ENCODE measurements around the gene CHST2. TPM values are rescaled to one million over a fixed set of nuclear protein-coding genes. Genes with fewer than 3 reads are reported as not detected.
"Not testable (repeated sequence)": the region's sequence is repeated elsewhere in the genome, so short reads cannot be mapped to it uniquely, and the experiment has no call there.

Gene CHST2
- total RNA-seq, 2 donors from 2014 or later, result 1.8 to 2.2 TPM

- no peak for DNase-seq
- Mint-ChIP-seq H3K27me3 (peaks cover 7% of the 10 kb centered on the region), H3K27ac (no peak overlapping the region), H3K36me3 (ENCODE audit: low read depth) (no peaks in the 10 kb centered on the region), H3K4me3 (no peak overlapping the region), H3K4me1 (peaks cover 3% of the 10 kb centered on the region)
- no peak for ATAC-seq
- no peaks in the 10 kb centered on the region for H3K9me3 ChIP-seq (ENCODE audit: control insufficient read depth, low read length, poor library complexity, severe bottlenecking)
Measured at GRCh38 chr3:143151004-143151731, 31.6 kb downstream of the CHST2 start.

DNA sequence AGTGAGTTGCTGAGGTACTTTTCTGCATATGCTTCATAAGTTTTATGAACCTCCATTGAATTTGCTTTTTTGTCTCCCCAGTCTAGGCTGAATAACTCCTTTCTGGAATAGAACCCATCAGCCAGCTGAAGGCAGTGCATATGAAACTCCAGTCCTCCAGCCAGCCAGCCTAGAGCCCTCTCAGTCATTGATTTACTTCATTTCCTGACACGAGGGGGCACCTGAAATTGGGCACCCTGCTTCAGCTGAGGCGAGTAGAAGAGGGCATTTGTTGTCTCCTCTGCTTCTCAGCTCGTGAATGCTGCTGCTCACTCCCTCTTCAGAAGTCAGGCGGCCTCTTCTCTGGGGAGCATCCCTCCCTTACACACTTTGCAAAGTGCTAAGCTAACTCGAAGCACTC lies 32.5 kb downstream of the CHST2 start:
- Mint-ChIP-seq H3K36me3 (ENCODE audit: low read depth) (no peaks in the 10 kb centered on the region), H3K4me3 (no peak overlapping the region), H3K27ac (peak overlapping the region; percentile 59), H3K27me3 (no peaks in the 10 kb centered on the region), H3K4me1 (peaks cover 3% of the 10 kb centered on the region)
- ATAC-seq, result no peak
- no peak for DNase-seq
- H3K9me3 ChIP-seq (ENCODE audit: control insufficient read depth, low read length, poor library complexity, severe bottlenecking), result no peaks in the 10 kb centered on the region

DNA sequence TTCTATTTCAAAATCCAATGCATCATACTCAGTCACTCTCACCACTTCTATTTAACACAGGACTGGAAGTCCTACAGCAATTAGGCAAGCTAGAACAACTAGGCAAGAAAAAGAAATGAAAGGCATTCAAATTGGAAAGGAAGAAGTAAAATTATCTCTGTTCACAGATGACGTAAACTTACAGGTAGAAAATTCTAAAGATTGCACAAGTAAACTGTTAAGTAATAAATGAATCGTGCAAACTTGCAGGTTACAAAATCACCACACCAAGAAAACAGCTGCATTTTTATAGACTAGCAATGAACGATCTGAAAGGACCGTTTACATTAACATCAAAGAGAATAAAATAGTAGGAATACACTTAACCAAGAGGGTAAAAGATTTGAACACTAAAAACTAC lies 36.2 kb downstream of the CHST2 start:
- DNase-seq, result no peak
- Mint-ChIP-seq H3K27ac (no peak overlapping the region), H3K4me3 (no peak overlapping the region), H3K4me1 (peaks cover 8% of the 10 kb centered on the region), H3K36me3 (ENCODE audit: low read depth) (no peaks in the 10 kb centered on the region), H3K27me3 (peaks cover 5% of the 10 kb centered on the region)
- ATAC-seq, result no peak
- H3K9me3 ChIP-seq (ENCODE audit: control insufficient read depth, low read length, poor library complexity, severe bottlenecking), result no peaks in the 10 kb centered on the region

DNA sequence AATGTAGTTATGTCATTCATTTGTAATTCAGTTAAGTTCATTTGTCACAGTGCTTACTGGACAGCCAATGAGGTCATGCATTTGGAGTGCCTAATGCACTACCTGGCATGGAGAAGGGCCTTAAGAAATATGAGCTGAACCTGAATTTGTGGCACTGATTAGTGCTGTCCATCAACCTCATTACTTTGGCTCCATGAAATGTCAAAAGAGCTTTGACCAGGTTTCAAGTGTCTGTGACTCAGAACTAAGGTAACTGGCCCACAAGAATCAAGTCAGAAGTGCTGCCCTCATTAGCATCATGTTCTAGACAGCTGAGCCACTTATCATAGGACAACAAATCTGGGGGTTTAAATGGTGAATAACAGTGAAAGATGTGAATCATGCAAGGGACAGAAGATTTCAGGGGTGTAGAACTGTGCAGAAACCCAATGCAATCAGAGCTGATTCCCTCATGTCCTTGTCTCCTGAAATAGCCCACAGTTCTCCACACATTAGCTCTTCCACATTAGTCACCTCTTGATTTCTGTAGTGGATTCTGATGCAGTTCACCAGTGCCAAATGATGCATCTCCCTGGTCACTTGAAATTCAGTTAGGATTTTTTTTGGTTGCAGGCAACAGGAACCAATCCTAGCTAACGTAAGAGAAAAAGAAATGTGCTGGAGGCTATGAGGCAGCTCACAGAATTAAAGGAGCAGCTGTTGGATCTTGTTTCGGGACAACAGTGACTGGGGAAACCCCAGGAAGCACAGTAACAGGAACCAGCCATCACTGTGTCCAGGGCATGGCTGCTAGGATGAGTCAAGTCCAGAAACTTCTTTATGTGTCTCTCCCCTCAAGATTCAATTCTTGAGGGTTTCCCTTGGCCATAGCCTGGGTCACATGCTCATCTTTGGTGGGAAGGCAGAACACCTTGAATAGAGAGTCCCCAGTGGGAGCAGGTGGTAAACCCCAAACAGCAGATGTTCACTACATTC lies 38.7 kb downstream of the CHST2 start:
- Mint-ChIP-seq H3K36me3 (ENCODE audit: low read depth) (no peaks in the 10 kb centered on the region), H3K4me3 (no peak overlapping the region), H3K27me3 (peaks cover 6% of the 10 kb centered on the region), H3K4me1 (peaks cover 5% of the 10 kb centered on the region), H3K27ac (no peak overlapping the region)
- H3K9me3 ChIP-seq (ENCODE audit: control insufficient read depth, low read length, poor library complexity, severe bottlenecking), result no peaks in the 10 kb centered on the region
- no peak for ATAC-seq
- DNase-seq, result no peak

- no peak overlapping the region for H3K27ac Mint-ChIP-seq
- H3K27me3 Mint-ChIP-seq, result peaks cover 6% of the 10 kb centered on the region
- H3K4me3 Mint-ChIP-seq, result no peak overlapping the region
- DNase-seq (no peak), ATAC-seq (no peak)
- H3K9me3 ChIP-seq (ENCODE audit: control insufficient read depth, low read length, poor library complexity, severe bottlenecking), result no peaks in the 10 kb centered on the region
- no peaks in the 10 kb centered on the region for H3K36me3 Mint-ChIP-seq (ENCODE audit: low read depth)
- peaks cover 18% of the 10 kb centered on the region for H3K4me1 Mint-ChIP-seq
Measured at GRCh38 chr3:143160437-143160836, 40.9 kb downstream of the CHST2 start.

GRCh38 chr3:143163562-143164100 lies 44.1 kb downstream of the CHST2 start:
- ATAC-seq, result no peak
- Mint-ChIP-seq H3K4me1 (peaks cover 18% of the 10 kb centered on the region), H3K4me3 (no peak overlapping the region)

GRCh38 chr3:143165211-143165610 lies 45.6 kb downstream of the CHST2 start:
- DNase-seq (no peak), ATAC-seq (no peak)
- Mint-ChIP-seq H3K27ac (peak overlapping the region; percentile 84), H3K36me3 (ENCODE audit: low read depth) (no peaks in the 10 kb centered on the region), H3K4me3 (peak overlapping the region; percentile 78), H3K27me3 (peaks cover 6% of the 10 kb centered on the region), H3K4me1 (peaks cover 29% of the 10 kb centered on the region)
- H3K9me3 ChIP-seq (ENCODE audit: control insufficient read depth, low read length, poor library complexity, severe bottlenecking), result no peaks in the 10 kb centered on the region

More at GRCh38 chr3:143163562-143164100, 44.1 kb downstream of the CHST2 start:
- Mint-ChIP-seq H3K36me3 (ENCODE audit: low read depth) (no peaks in the 10 kb centered on the region), H3K27me3 (peaks cover 6% of the 10 kb centered on the region), H3K27ac (no peak overlapping the region)
- no peaks in the 10 kb centered on the region for H3K9me3 ChIP-seq (ENCODE audit: control insufficient read depth, low read length, poor library complexity, severe bottlenecking)
- no peak for DNase-seq

DNA sequence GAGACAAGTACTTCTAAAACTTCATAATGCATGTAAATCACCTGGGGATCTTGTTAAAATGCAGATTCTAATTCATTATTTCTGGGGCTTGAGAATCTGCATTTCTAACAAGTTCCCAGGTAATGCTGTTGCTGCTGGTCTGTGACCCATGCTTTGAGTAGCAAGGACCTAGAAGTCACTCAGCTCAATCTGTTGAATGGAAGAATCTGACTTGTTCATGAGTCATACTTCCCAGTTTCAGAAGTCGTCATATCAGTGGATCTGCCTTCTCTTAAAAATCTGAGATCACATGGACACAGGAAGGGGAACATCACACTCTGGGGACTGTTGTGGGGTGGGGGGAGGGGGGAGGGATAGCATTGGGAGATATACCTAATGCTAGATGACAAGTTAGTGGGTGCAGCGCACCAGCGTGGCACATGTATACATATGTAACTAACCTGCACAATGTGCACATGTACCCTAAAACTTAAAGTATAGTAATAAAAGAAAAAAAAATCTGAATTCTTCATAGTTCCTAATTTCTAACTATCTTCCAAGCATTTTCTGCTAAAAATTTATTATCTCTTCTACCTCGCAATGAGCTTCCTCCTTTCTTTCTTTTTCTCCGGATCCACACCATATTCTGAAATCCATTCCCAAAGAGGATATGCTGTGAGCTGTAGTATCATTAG lies 46.2 kb downstream of the CHST2 start:
- not testable (repeated sequence) for H3K27ac Mint-ChIP-seq; H3K27me3 Mint-ChIP-seq; DNase-seq; H3K36me3 Mint-ChIP-seq (ENCODE audit: low read depth); H3K4me3 Mint-ChIP-seq; H3K9me3 ChIP-seq (ENCODE audit: control insufficient read depth, low read length, poor library complexity, severe bottlenecking)
- ATAC-seq, result peak; percentile 50
- H3K4me1 Mint-ChIP-seq, result peaks cover 32% of the 10 kb centered on the region

- Mint-ChIP-seq H3K27ac (no peak overlapping the region), H3K4me1 (peaks cover 38% of the 10 kb centered on the region), H3K27me3 (no peaks in the 10 kb centered on the region), H3K36me3 (ENCODE audit: low read depth) (no peaks in the 10 kb centered on the region), H3K4me3 (no peak overlapping the region)
- H3K9me3 ChIP-seq (ENCODE audit: control insufficient read depth, low read length, poor library complexity, severe bottlenecking), result no peaks in the 10 kb centered on the region
- no peak for DNase-seq
- ATAC-seq, result no peak
Measured at GRCh38 chr3:143166376-143166775, 46.8 kb downstream of the CHST2 start.

GRCh38 chr3:143167969-143168854 lies 48.6 kb downstream of the CHST2 start:
- ATAC-seq, result no peak
- Mint-ChIP-seq H3K27me3 (no peaks in the 10 kb centered on the region), H3K27ac (no peak overlapping the region), H3K36me3 (ENCODE audit: low read depth) (no peaks in the 10 kb centered on the region), H3K4me1 (peaks cover 46% of the 10 kb centered on the region), H3K4me3 (no peak overlapping the region)
- H3K9me3 ChIP-seq (ENCODE audit: control insufficient read depth, low read length, poor library complexity, severe bottlenecking), result no peaks in the 10 kb centered on the region
- no peak for DNase-seq

DNA sequence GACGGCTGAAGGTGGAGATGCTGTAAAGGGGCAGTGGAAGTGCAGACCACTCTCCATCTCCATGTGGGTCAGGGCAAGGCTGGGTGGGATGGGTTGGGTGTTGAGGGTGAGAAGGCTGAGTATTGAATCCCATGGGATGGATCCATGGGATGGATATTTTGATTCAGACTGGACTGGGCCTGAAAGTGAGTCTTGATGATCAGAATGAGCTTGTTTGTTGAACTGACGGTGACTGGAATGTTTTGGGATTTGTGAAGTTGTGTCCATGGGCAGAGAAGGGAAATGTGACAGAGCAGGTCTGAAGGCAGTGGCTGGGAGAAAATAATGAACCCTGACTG lies 49.3 kb downstream of the CHST2 start:
- no peak for ATAC-seq
- Mint-ChIP-seq H3K27ac (no peak overlapping the region), H3K36me3 (ENCODE audit: low read depth) (no peaks in the 10 kb centered on the region), H3K27me3 (no peaks in the 10 kb centered on the region), H3K4me1 (peaks cover 46% of the 10 kb centered on the region), H3K4me3 (no peak overlapping the region)
- no peaks in the 10 kb centered on the region for H3K9me3 ChIP-seq (ENCODE audit: control insufficient read depth, low read length, poor library complexity, severe bottlenecking)
- DNase-seq, result no peak

GRCh38 chr3:143170074-143170473 lies 50.5 kb downstream of the CHST2 start:
- H3K9me3 ChIP-seq (ENCODE audit: control insufficient read depth, low read length, poor library complexity, severe bottlenecking), result no peaks in the 10 kb centered on the region
- DNase-seq (no peak), ATAC-seq (peak; percentile 42)
- H3K27ac Mint-ChIP-seq, result peak overlapping the region; percentile 93
- H3K36me3 Mint-ChIP-seq (ENCODE audit: low read depth), result no peaks in the 10 kb centered on the region
- H3K27me3 Mint-ChIP-seq, result no peaks in the 10 kb centered on the region
- H3K4me1 Mint-ChIP-seq, result peaks cover 36% of the 10 kb centered on the region
- peak overlapping the region; percentile 86 for H3K4me3 Mint-ChIP-seq

Measured in T-helper 17 cell (primary cell).